Occipital lobe (tissue), 2 donors: ENCODE results near the gene DCUN1D1. TPM values are rescaled to one million over a fixed set of nuclear protein-coding genes. Genes with fewer than 3 reads are reported as not detected.

ENCODE experiments used
- DNase-seq: peaks from one replicate; lab custom pipeline; 2025; lab: John Stamatoyannopoulos, UW
- total RNA-seq: library from RNA; depleted of rRNA; stranded (reverse); fragments of >200 nt; gene quantifications from one replicate; pipeline ENCODE4 v1.2.3, GENCODE V29; 2014

Gene DCUN1D1
- total RNA-seq, 1 donor from 2014 or later: 94.1 TPM

- DNase-seq: no peak
Observed at GRCh38 chr3:182972387-182972786, 8.0 kb downstream of the DCUN1D1 start.

GRCh38 chr3:182971637-182972036 lies 8.7 kb downstream of the DCUN1D1 start:
- DNase-seq: no peak

DNA sequence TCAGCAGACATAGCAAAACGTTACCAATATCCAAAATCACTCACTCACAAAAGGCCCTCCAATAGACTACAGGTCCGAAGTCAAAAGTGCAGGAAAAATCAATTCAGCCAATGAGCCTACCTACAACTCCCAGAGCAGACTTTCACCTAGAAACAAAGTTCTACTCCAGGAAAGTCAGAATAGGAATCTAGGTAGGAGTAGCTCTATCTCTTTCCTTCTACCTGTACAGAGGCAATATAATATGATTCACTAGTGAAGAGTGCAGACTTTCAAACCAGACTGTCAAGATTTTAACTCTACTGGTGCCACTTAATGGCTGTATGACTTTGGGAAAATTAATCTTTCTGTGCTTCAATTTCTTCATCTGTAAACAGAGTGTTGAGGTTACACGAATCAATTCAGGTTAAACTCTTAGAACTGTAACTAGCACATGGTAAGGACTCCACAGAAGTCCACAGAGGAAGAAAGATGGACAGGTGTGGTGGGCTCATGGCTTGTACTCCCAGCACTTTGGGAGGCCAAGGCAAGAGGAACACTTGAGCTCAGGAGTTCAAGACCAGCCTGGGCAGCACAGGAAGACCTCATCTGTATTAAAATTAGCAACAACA lies 9.4 kb downstream of the DCUN1D1 start:
- no peak for DNase-seq

GRCh38 chr3:182969853-182970252 lies 10.5 kb downstream of the DCUN1D1 start:
- DNase-seq: no peak

GRCh38 chr3:182969277-182969676 lies 11.1 kb downstream of the DCUN1D1 start:
- no peak for DNase-seq

DNA sequence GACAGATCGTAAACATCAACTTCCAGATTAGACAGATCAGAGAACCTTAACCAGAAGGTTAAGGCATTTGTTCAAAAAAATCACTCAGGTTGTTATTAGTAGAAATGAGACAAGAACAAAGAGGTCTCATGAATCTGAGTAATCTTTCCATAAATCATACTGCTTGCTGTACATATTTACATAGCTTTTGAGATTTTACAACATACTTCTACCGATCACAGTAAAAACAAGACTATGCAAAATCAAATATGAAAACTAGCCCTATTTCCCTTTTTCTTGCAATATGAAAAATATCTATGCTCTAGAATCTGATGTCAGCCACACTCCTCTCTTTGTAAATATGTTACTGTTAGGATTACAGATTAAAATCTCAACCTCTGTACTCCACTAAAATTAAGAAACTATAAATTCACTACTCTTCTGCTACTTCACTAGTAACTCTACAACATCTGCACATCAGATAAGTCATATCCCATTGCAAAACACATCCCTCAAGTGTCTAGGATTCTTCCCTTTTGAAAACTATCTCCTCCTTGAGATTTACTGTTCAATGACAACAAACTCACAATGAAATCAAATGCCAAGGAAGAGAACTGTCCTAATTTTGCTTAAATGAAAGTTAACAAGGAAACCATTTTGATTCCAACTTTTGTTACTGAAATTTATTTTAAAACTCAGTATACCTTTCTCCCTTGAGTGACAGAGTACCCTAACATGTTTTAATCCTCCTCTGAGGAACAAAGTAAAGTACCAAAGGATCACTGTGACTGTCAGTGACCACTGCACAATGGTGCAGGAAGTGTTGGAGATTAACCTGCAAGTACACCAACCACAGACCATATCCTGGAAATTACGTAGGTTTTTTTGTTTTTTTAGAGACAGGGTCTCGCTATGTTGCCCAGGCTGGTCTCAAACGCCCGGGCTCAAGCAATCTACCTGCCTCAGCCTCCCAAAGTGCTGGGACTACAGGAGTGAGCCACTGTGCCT lies 12.8 kb downstream of the DCUN1D1 start:
- no peak for DNase-seq

GRCh38 chr3:182965861-182966366 lies 14.4 kb downstream of the DCUN1D1 start:
- DNase-seq: no peak

DNA sequence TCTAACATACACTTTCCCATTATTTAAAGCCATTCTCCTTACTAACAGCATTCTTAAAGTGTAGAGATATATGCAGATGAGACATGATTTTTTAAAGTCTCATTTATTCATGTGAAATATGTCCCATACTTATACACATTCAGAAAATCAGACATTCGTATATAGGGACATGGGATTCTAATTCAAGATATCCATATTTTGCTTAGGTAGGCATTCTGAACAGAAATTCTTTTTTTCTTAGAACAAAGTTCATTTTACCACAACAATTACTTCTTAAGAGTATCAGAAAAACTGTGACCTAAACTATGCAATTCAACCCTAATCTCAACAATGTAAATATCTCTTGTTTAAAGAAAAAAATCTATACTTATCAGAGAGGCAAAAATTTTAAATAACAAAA lies 16.2 kb downstream of the DCUN1D1 start:
- DNase-seq: no peak

DNA sequence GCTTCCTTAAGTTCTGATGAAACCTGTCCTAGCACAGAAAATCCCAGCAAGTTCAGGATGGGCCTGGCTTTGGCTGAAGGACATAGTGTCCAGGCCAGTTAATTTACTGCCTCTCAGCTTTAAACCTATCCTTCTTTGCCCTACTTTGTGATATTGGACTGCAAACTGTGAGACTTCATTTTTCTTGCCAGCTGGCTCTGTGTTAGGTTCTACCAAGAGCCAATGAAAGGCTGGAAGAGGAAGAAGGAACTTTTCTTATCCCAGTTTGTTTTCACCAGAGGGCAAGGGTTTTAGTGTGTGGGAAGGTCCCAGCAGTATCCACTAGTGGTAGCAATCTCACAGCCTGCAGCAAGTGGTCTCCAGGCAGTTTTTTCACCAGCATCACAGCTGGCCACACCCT lies 18.2 kb downstream of the DCUN1D1 start:
- DNase-seq: no peak

- no peak for DNase-seq
Observed at GRCh38 chr3:182959474-182960350, 20.6 kb downstream of the DCUN1D1 start.

DNA sequence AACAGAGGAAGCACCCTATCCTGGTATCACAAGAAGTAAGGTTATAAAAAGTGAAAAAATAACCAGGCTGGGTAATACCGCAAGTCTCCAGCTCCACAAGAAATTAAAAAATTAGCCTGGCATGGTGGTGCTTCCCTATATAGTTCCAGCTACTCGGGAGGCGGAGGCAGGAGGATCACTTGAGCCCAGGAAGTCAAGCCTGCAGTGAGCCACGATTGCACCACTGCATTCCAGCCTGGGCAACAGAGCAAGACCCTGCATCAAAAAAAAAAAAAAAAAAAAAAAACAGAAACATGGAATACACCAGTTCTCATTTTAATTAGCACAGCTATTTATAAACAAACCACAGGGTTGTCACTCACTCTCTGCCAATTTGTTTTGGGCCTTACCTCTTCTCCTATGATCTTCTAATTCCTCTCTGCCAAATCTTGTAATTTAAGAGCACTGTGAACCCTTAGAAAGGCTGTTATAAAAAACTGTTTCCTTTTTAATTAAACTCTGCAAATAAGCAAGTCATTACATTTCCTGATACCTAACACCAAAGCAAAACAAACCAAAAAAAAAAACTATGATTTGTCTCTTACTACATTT lies 22.6 kb downstream of the DCUN1D1 start:
- no peak for DNase-seq

GRCh38 chr3:182957226-182957625 lies 23.1 kb downstream of the DCUN1D1 start:
- DNase-seq: no peak

- no peak for DNase-seq
Observed at GRCh38 chr3:182954553-182955235, 25.6 kb downstream of the DCUN1D1 start.

- no peak for DNase-seq
Observed at GRCh38 chr3:182949688-182950087, 30.6 kb downstream of the DCUN1D1 start.

DNA sequence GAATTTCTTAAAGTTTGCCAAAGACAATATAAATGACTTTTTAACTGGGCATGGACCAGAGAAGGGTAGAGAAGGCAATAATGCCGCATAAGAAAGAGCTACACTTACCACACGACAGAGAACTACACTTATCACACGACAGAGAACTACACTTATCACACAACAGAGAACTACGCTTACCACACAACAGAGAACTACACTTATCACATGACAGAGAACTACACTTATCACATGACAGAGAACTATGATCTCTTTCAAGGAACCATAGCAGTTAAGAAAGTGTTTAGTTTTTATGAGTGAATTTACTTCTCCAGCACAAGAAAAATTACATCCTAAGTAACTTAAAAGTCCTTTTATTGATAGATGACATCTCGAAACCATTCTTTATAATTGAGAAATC lies 32.0 kb downstream of the DCUN1D1 start:
- no peak for DNase-seq

DNA sequence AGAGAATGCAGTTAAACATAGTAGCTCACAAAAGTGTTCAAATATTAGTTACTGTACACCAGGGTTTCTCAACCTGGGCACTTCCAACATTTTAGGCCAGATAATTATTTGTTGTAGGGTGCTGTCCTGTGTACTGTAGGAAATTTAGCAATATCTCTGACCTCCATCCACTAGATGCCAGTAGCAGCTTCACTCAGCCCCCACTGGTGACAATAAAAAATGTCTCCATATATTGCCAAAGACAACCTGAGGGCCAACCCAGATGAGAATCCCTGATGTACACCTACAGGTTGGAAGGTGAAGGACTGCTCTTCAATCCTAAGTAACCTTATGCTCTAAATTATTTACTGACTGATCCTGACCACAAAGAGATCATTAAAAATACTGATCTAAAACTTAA lies 32.5 kb downstream of the DCUN1D1 start:
- DNase-seq: no peak

DNA sequence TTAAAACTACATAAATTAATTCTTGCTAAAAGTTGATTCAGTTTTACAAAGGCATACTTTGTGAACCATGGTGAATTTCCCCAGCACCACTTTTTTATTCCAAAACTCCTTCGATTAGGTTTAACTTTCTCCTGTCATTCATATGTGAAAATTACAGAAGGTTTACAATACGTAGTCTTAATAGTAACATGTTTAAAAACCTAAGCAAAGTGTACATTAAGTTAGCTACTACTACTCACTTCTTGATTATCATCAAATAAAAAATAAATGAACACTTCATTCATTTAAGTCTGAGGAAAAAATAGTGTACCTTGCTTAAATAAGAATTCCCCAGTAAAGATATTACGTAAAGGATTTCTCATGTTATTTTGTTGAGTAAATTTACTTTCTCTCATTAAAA lies 38.6 kb downstream of the DCUN1D1 start:
- no peak for DNase-seq

GRCh38 chr3:182940266-182940808 lies 40.0 kb downstream of the DCUN1D1 start:
- no peak for DNase-seq

DNA sequence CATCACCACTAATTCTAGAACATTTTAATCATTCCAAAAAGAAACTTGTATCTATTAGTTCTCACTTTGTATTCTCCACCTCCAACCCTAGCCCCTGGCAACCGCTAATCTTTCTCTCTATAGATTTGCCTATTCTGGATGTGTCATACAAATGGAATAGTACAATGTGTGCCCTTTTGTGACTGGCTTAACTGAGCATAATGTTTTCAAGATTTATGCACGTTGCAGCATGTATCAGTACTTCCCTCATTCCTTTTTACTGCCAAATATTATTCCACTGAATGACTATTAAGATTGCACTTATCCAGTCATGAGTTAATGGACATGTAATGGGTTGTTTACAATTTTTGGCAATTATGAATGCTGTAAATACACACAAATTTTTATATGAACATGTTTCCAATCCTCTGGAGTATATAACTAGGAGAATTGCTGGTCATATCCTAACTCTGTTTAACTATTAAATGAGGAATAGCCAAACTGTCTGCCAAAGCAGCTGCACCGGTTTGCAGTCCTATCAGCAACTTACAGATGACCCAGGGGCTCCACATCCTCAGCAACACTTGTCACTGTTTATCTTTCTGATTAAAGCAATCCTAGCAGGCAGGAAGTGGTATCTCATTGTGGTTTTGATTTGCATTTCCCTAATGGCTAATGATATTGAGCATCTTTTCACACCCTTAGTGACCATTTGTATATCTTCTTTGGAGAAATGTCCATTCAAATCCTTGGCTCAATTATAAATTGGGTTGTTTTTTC lies 42.9 kb downstream of the DCUN1D1 start:
- no peak for DNase-seq

DNA sequence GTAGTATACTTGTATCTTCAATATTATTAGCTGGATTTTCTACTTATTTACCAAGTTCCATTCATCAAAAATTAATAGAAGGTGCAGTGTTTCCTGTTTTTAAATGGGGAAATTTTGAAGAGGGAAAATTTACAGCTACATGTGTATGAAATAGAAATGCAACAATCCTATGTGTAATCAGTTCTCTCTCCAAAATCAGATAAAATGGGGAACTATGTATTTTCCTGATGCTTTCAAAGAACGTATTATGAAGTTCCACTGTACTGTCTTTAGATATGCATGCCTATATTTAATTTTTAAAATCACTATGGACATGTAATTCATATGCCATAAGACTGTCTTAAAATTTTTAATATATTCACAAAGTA lies 43.4 kb downstream of the DCUN1D1 start:
- DNase-seq: no peak
